GM04504 (cell line): ENCODE results near the gene CSGALNACT2.
A peak's percentile ranks its signal among the peaks of the same experiment; 100 is the strongest.
"Not testable (repeated sequence)": the region's sequence is repeated elsewhere in the genome, so short reads cannot be mapped to it uniquely, and the experiment has no call there.

Source experiments
- DNase-seq: peaks from one replicate; pipeline ENCODE4 v3.0.0-alpha.2; 2012; ENCODE audit warnings: low read depth

The CSGALNACT2 gene

GRCh38 chr10:43138021-43138756, at the start of gene CSGALNACT2:
CSGALNACT2 (plus strand) TSS chr10:43138445; CDS start chr10:43155150, 16,705 bp downstream.
- peak; percentile 74 for DNase-seq

- DNase-seq: no peak
These were observed 48.7 kb upstream of the CSGALNACT2 start for GRCh38 chr10:43089519-43089918.

GRCh38 chr10:43090188-43090587, 48.1 kb upstream of the CSGALNACT2 start:
- no peak for DNase-seq

GRCh38 chr10:43090664-43091063, 47.6 kb upstream of the CSGALNACT2 start:
- no peak for DNase-seq

GRCh38 chr10:43091846-43092245, 46.4 kb upstream of the CSGALNACT2 start:
- no peak for DNase-seq

- no peak for DNase-seq
These were observed 44.7 kb upstream of the CSGALNACT2 start for GRCh38 chr10:43093423-43094076.

GRCh38 chr10:43094085-43094484, 44.2 kb upstream of the CSGALNACT2 start:
- no peak for DNase-seq

- DNase-seq: not testable (repeated sequence)
These were observed 38.9 kb upstream of the CSGALNACT2 start for GRCh38 chr10:43099339-43099738.

- no peak for DNase-seq
These were observed 38.3 kb upstream of the CSGALNACT2 start for GRCh38 chr10:43099928-43100327.

- DNase-seq: no peak
These were observed 37.9 kb upstream of the CSGALNACT2 start for GRCh38 chr10:43100366-43100765.

- no peak for DNase-seq
These were observed 36.0 kb upstream of the CSGALNACT2 start for GRCh38 chr10:43102063-43102828.

- DNase-seq: no peak
These were observed 32.9 kb upstream of the CSGALNACT2 start for GRCh38 chr10:43105102-43105955.

GRCh38 chr10:43105956-43106229, 32.4 kb upstream of the CSGALNACT2 start:
- no peak for DNase-seq

GRCh38 chr10:43106256-43107091, 31.8 kb upstream of the CSGALNACT2 start:
- DNase-seq: no peak

- DNase-seq: no peak
These were observed 29.3 kb upstream of the CSGALNACT2 start for GRCh38 chr10:43108951-43109350.

GRCh38 chr10:43109671-43110249, 28.5 kb upstream of the CSGALNACT2 start:
- no peak for DNase-seq

GRCh38 chr10:43110338-43111071, 27.7 kb upstream of the CSGALNACT2 start:
- DNase-seq: peak; percentile 59

- DNase-seq: no peak
These were observed 27.1 kb upstream of the CSGALNACT2 start for GRCh38 chr10:43111101-43111500.

GRCh38 chr10:43111921-43112607, 26.2 kb upstream of the CSGALNACT2 start:
- DNase-seq: no peak

GRCh38 chr10:43112608-43112961, 25.7 kb upstream of the CSGALNACT2 start:
- no peak for DNase-seq
